Measurements from ENCODE around the gene SMC3. TPM values are rescaled to one million over a fixed set of nuclear protein-coding genes. Genes with fewer than 3 reads are reported as not detected.
A peak's percentile ranks its signal among the peaks of the same experiment; 100 is the strongest.

The SMC3 gene
- total and polyA plus RNA-seq, 8 donors = 9.3 to 40.6 (median 14.7) TPM

GRCh38 chr10:110556969-110557601 lies 10.4 kb upstream of the SMC3 start:
- WGBS, 5 donors = 47 to 52% (median 49%) methylated on average over 9 of the region's 9 CpGs
- peak; percentile 36 to 75 for DNase-seq
- TF ChIP-seq, protein P1, sequence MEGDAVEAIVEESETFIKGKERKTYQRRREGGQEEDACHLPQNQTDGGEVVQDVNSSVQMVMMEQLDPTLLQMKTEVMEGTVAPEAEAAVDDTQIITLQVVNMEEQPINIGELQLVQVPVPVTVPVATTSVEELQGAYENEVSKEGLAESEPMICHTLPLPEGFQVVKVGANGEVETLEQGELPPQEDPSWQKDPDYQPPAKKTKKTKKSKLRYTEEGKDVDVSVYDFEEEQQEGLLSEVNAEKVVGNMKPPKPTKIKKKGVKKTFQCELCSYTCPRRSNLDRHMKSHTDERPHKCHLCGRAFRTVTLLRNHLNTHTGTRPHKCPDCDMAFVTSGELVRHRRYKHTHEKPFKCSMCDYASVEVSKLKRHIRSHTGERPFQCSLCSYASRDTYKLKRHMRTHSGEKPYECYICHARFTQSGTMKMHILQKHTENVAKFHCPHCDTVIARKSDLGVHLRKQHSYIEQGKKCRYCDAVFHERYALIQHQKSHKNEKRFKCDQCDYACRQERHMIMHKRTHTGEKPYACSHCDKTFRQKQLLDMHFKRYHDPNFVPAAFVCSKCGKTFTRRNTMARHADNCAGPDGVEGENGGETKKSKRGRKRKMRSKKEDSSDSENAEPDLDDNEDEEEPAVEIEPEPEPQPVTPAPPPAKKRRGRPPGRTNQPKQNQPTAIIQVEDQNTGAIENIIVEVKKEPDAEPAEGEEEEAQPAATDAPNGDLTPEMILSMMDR (IDR thresholded peaks at IDR 0.05) = peak in 4 of 7 experiments; percentile 30 to 46 (median 40)
- TF ChIP-seq EP300 (IDR thresholded peaks at IDR 0.05) = no peak
- Histone ChIP-seq H3K4me3 (no peak overlapping the region), H3K4me1 (no peaks in the 10 kb centered on the region), H3K27ac (no peak overlapping the region), H3K9me3 (no peaks in the 10 kb centered on the region), H3K27me3 (peaks cover 0 to 3% (median 0%) of the 10 kb centered on the region in 3 donors), H3K36me3 (no peaks in the 10 kb centered on the region)
- intact Hi-C loops (cut with DNase I; ENCODE audit: low total_unique reads) = no loop called here

GRCh38 chr10:110558041-110558440 lies 9.5 kb upstream of the SMC3 start:
- Histone ChIP-seq H3K36me3 (no peaks in the 10 kb centered on the region), H3K4me3 (no peak overlapping the region), H3K27me3 (no peaks in the 10 kb centered on the region), H3K27ac (no peak overlapping the region), H3K4me1 (no peaks in the 10 kb centered on the region), H3K9me3 (no peaks in the 10 kb centered on the region)
- DNase-seq = no peak
- intact Hi-C loops (cut with DNase I; ENCODE audit: low total_unique reads) = no loop called here
- WGBS, 5 donors = 82 to 92% (median 83%) methylated on average over 3 of the region's 3 CpGs
- TF ChIP-seq, protein P1 (IDR thresholded peaks at IDR 0.05) = no peak
- TF ChIP-seq POLR2AphosphoS5 (IDR thresholded peaks at IDR 0.05) (no peak), EP300 (IDR thresholded peaks at IDR 0.05) (no peak), POLR2A (IDR thresholded peaks at IDR 0.05) (no peak)

GRCh38 chr10:110560012-110560411 lies 7.5 kb upstream of the SMC3 start:
- no peak overlapping the region for H3K4me3 ChIP-seq
- H3K27ac ChIP-seq = no peak overlapping the region
- H3K27me3 ChIP-seq = no peaks in the 10 kb centered on the region
- TF ChIP-seq POLR2AphosphoS5 (IDR thresholded peaks at IDR 0.05) = no peak
- TF ChIP-seq EP300 (IDR thresholded peaks at IDR 0.05) = no peak
- TF ChIP-seq POLR2A (IDR thresholded peaks at IDR 0.05) = no peak
- TF ChIP-seq, protein P1 (IDR thresholded peaks at IDR 0.05) = no peak
- H3K9me3 ChIP-seq = no peaks in the 10 kb centered on the region
- H3K4me1 ChIP-seq = no peaks in the 10 kb centered on the region
- intact Hi-C loops (cut with DNase I; ENCODE audit: low total_unique reads) = no loop called here
- no peaks in the 10 kb centered on the region for H3K36me3 ChIP-seq
- DNase-seq = no peak
- 86 to 95% (median 95%) methylated on average over 8 of the region's 8 CpGs for WGBS, 5 donors

- Histone ChIP-seq H3K9me3 (no peaks in the 10 kb centered on the region), H3K36me3 (no peaks in the 10 kb centered on the region), H3K4me3 (no peak overlapping the region), H3K27ac (no peak overlapping the region), H3K4me1 (peaks cover 0 to 1% (median under 1%) of the 10 kb centered on the region in 4 donors), H3K27me3 (no peaks in the 10 kb centered on the region)
- TF ChIP-seq, protein P1 (IDR thresholded peaks at IDR 0.05) = no peak
- TF ChIP-seq EP300 (IDR thresholded peaks at IDR 0.05) = no peak
- no peak for TF ChIP-seq POLR2A (IDR thresholded peaks at IDR 0.05)
- no peak for TF ChIP-seq POLR2AphosphoS5 (IDR thresholded peaks at IDR 0.05)
- WGBS, 5 donors = 62 to 80% (median 71%) methylated on average over 3 of the region's 3 CpGs
- intact Hi-C loops (cut with DNase I; ENCODE audit: low total_unique reads) = no loop called here
- DNase-seq = no peak
Measured at GRCh38 chr10:110561292-110561691, 6.2 kb upstream of the SMC3 start.
